Tibial nerve (tissue), 3 donors: ENCODE results near the gene APBA3.

Experiments used
- CTCF ChIP-seq, 5 experiments: fragments of 200-600 bp in 3 of 5; fragments of 450-650 bp in 2 of 5; sonication (generic) in 3 of 5; IDR thresholded peaks; one replicate each; pipeline ENCODE4 v1.5.1; 2016 to 2019; ENCODE audit warnings: antibody characterized with exemption in 5 of 5, mild to moderate bottlenecking in 3 of 5, moderate library complexity in 2 of 5
- POLR2A ChIP-seq, 2 donors: fragments of 450-650 bp; IDR thresholded peaks; one replicate each; pipeline ENCODE4 v1.6.1; 2017; ENCODE audit warnings: antibody characterized with exemption in 2 of 2, mild to moderate bottlenecking in 2 of 2, moderate library complexity in 2 of 2

DNA sequence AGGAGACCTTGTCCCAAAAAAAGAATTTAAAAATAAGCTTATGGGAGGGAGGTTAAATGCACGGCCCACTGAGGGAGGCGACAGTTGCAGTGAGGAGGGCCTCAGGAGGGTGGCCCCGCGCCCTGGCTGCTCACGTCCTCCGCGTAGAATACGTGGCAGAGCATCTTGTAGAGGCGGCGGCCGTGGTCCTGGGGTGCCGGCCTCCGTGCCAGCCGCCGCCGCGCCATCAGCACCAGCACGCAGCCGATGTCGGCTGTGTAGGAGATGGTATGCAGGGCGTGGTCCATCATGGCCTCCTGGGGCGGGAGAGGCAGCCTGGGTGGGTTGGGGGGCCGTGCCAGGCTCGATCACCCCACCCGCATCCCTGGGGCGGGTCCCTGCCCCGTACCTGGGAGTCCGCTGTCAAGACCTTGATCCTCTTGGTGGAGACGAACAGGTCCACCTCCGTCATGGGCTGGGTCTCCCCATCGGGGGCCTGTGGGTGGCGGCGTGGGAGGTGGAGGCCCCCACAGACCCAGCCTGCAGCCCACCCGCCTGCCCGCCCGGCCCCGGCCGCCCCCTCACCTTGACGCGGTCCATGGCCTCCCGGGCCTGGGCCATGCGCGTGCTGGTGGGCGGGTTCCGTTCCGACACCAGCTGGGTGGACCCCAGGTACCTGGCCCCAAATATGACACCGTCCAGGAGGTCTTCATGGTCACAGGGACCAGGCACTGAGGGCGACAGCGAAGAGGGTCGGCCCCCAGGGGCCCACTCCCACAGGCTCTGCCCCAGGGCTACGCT lies 7.7 kb downstream of the APBA3 start:
- TF ChIP-seq CTCF (IDR thresholded peaks at IDR 0.05) (no peak), POLR2A (IDR thresholded peaks at IDR 0.05) (no peak)
